NCI-H82 treated with DMSO at 0.1 percent for 48 hours (cell line): ENCODE measurements around the gene FAM124A.

ENCODE experiments used
- DNase-seq: peaks from one replicate; lab custom pipeline; 2025; ENCODE audit not compliant: unreplicated experiment; lab: John Stamatoyannopoulos, UW

Gene FAM124A

GRCh38 chr13:51240178-51240577 lies 18.0 kb downstream of the FAM124A start:
- no peak for DNase-seq

- DNase-seq: no peak
These were observed 18.8 kb downstream of the FAM124A start for GRCh38 chr13:51240958-51241357.

- no peak for DNase-seq
These were observed 19.5 kb downstream of the FAM124A start for GRCh38 chr13:51241720-51242119.

- no peak for DNase-seq
These were observed 21.0 kb downstream of the FAM124A start for GRCh38 chr13:51243227-51243626.

- DNase-seq: no peak
These were observed 21.6 kb downstream of the FAM124A start for GRCh38 chr13:51243832-51244231.

GRCh38 chr13:51244637-51245405 lies 22.6 kb downstream of the FAM124A start:
- no peak for DNase-seq

- DNase-seq: no peak
These were observed 23.4 kb downstream of the FAM124A start for GRCh38 chr13:51245583-51245982.

GRCh38 chr13:51246025-51246417 lies 23.8 kb downstream of the FAM124A start:
- DNase-seq: no peak

- no peak for DNase-seq
These were observed 24.4 kb downstream of the FAM124A start for GRCh38 chr13:51246418-51247277.

- no peak for DNase-seq
These were observed 27.1 kb downstream of the FAM124A start for GRCh38 chr13:51249255-51249654.

- DNase-seq: peak; percentile 12
These were observed 27.9 kb downstream of the FAM124A start for GRCh38 chr13:51249770-51250741.

GRCh38 chr13:51251480-51251879 lies 29.3 kb downstream of the FAM124A start:
- DNase-seq: no peak

GRCh38 chr13:51252954-51253532 lies 30.8 kb downstream of the FAM124A start:
- DNase-seq: no peak

GRCh38 chr13:51255556-51255955 lies 33.4 kb downstream of the FAM124A start:
- no peak for DNase-seq

- DNase-seq: no peak
These were observed 35.0 kb downstream of the FAM124A start for GRCh38 chr13:51257187-51257586.

- DNase-seq: no peak
These were observed 36.7 kb downstream of the FAM124A start for GRCh38 chr13:51258612-51259548.

GRCh38 chr13:51260154-51260553 lies 38.0 kb downstream of the FAM124A start:
- DNase-seq: no peak

GRCh38 chr13:51261610-51262249 lies 39.5 kb downstream of the FAM124A start:
- no peak for DNase-seq
